Measurements from ENCODE around the gene POU5F1.
"Not testable (repeated sequence)": the region's sequence is repeated elsewhere in the genome, so short reads cannot be mapped to it uniquely, and the experiment has no call there.

The POU5F1 gene

DNA sequence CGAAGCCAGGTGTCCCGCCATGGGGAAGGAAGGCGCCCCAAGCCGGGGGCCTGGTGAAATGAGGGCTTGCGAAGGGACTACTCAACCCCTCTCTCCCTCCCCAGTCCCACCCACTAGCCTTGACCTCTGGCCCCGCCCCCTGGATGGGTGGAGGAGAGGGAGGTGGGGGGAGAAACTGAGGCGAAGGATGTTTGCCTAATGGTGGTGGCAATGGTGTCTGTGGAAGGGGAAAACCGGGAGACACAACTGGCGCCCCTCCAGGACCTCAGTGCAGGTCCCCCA lies at the start of gene POU5F1:
Gene POU5F1 (minus strand): TSS at position 83 of the 282 bp plus-strand sequence. CDS start 62 bp downstream, at position 21.
- DNase-seq, result no peak

DNA sequence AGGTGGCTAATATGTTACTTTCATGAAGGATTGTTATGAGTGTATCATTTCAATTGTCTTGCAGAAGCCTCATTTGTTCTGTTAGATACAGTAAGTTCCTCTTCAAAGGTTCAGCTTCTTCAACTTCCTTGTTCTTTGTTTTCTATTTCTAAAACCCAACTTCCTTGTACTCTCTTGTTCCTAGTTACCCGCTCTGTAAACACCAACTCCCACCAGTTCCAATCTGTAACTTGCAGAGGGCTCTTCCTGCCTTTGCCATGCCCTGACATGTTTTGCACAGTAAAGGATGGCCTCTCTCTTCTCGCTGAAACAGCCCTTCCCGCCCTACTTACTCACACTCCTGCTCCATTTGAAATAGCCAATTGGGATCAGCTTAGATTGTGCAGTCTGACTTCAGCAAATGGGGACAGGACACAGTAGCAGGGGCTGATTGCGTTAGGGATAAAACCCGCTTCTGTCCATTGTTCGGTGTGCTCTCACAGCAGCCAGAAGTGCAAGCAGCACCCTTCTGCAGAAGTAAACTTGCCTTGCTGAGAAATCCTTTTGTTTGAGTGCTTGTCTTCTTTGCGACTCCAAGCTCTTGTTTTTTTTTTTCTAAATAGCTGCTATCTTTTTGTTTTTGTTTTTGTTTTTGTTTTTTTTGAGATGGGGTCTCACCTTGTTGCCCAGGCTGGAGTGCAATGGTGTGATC lies 45.9 kb upstream of the POU5F1 start:
- DNase-seq, result no peak

DNA sequence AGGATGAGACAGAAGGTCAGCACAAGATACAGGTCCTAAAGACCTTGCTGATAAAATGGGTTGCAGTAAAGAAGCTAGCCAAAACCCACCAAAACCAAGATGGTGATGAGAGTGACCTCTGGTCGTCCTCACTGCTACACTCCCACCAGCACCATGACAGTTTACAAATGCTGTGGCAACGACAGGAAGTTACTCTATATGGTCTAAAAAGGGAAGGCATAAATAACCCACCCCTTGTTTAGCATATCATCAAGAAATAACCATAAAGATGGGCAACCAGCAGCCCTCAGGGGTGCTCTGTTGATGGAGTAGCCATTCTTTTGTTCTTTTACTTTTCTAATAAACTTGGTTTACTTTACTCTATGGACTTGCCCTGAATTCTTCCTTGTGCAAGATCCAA lies 44.7 kb upstream of the POU5F1 start:
- DNase-seq, result not testable (repeated sequence)

DNA sequence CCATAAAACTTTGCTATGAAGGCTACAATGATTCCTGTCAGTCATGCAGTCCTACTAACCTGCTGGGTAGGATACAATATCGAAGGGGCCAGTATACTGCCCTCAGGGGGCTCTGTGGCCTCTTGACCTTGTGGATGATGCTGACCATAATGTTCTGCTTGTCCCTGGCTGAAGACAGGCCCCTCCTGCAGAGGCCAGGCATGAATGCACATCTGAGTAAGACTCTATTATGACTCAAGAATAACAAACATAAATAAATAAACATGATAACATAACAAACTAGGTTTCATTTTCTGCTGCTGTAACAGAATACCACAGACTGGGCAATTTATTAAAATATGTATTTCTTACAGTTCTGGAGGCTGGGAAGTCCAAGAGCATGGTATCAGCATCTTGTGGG lies 44.0 kb upstream of the POU5F1 start:
- DNase-seq, result no peak

DNA sequence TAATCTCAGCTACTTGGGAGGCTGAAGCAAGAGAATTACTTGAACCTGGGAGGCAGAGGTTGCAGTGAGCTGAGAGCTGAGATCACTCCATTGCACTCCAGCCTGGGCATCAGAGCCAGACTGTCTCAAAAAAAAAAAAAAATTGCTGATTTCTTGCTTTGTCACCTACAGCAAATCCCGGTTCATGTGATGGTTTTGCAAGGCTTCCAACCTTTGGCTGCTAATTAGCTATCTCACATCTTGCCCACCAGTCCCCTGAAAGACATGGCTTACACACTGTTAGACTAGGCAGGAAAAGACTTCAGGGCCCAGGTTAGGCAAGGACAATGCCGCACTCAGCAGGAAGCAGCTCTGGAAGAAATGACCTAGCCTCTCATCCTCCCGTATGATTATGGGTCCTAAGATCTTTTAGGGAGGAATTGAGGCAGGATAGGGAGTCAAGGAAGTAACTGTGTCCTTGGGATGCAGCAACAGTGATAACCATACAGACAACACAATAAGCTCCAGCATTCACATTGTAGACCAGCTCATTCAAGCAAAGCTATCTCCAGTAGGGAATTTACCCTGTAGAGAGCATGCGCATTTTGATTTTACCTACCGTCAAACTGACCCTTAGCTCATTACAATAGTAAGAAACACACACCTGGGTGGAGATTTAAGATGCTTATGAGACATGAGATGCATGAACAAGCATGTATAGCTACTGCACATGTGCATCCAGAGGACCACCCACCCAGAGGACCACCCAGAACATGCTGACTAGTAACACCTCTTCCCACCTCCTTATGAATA lies 40.5 kb upstream of the POU5F1 start:
- DNase-seq, result no peak

DNA sequence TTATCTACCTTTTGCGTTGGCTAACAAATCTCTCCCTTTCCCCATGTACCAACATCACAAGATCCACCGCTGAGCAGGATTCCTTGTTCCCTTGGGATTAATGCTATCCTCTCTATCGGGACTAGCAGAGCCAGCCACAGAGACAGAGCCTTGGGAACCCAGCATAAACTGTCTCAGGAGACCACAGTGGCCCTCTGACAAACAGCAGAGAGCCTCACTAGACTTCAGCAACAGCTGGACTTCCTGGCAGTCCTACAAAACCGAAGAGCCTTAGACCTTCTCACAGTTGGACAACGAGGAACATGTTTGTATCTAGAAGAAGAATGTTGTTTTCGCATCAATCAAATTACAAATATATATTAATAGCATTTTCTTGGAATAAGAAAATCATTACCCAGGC lies 39.6 kb upstream of the POU5F1 start:
- no peak for DNase-seq

DNA sequence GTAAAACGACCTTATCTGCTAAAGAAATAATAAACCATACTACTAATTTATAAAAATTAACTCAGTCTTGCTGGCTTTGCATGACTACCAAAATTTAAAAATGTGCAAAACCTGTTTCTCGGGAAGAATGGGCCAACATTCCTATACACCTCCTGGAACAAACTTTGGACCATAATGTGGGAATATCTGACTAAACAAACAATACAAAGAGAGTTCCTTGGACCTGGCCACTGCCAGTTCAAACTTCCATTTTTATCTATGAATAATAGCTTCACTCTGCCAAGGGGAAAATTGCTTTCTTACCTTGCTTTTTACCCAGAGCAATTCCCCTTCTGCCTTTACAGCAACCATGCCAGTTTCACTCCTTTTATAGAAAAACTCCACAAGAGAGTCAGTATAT lies 38.7 kb upstream of the POU5F1 start:
- no peak for DNase-seq

DNA sequence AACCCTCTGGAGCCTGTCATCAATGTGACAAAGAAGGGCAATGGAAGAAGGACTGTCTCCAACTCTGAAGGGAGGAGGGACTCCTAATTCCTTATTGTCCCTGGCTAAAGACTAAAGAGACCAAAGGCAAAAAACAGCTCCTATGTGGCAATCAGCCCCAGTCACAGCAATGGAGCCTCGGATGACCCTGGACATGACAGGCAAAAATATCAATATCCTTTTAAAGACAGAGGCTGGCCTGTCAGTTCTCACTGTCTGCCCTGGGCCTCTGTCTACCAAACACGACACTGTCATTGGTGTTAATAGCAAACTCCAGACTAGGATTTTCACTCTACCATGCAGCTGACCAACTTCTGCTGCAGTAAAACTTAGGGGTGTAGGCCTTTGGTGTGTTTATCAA lies 38.0 kb upstream of the POU5F1 start:
- DNase-seq, result no peak

DNA sequence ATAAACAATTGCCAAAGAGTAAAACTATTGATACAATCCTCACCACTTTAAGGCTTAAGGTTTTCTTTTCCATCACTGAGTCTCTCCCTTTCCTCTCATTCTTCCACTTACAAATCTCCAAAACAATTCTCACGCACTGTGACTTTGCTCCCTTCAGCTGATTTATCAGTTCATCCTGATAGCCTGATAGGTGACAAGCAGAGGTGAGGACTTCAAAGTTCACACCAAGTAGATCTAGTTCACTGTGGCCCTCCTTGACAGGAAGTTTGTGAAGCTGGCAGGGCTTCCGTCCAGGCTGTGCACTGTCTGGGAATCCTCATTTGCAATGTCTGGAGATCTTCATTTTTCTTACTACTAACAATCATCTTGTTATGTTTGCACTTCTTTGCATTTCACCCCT lies 35.2 kb upstream of the POU5F1 start:
- DNase-seq, result no peak

DNA sequence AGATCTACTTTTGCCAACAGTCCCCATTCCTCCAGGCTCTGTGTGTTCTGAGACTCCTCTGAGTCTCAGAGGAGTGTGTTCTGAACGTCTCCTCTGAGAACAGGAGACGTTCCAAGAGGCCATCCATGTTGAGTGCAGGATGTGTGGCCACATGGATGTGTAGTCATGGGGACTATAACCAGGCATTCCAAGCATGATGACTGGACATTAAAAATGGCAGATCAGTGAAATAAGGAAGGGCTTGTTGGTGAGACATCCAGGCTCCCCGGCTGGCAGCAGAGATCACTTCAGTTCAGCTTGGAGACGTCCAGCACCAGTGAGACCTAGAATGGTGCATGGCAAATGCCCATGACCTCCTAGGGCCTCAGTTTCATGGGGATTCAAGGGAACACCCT lies 34.3 kb upstream of the POU5F1 start:
- no peak for DNase-seq

DNA sequence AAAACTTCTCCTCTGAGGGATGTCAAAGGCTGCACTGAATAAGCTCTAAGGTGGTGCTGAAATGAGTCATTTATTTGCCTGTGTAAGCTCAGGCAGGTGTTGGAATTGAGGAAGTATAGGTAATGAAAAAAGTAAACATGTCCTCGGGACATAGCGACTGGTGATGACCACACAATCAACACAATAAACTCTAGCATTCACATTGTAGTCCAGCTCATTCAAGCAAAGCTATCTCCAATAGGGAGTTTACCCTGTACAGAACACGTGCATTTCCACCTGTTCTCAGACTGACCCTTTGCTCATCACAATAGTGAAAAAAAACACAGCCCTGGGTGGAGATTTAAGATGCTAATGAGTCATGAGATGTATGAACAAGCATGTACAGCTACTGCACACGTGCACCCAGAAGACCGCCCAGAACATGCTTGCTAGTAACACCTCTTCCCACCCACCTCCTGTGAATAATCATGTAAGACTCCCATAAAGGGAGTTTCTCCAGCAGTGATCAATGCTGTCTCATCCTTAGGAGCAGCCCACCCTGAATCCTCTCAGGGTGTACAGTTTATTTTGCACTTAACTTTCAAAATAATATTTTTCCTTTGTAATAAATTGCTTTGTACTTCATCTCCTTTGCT lies 33.0 kb upstream of the POU5F1 start:
- peak; percentile 81 for DNase-seq

DNA sequence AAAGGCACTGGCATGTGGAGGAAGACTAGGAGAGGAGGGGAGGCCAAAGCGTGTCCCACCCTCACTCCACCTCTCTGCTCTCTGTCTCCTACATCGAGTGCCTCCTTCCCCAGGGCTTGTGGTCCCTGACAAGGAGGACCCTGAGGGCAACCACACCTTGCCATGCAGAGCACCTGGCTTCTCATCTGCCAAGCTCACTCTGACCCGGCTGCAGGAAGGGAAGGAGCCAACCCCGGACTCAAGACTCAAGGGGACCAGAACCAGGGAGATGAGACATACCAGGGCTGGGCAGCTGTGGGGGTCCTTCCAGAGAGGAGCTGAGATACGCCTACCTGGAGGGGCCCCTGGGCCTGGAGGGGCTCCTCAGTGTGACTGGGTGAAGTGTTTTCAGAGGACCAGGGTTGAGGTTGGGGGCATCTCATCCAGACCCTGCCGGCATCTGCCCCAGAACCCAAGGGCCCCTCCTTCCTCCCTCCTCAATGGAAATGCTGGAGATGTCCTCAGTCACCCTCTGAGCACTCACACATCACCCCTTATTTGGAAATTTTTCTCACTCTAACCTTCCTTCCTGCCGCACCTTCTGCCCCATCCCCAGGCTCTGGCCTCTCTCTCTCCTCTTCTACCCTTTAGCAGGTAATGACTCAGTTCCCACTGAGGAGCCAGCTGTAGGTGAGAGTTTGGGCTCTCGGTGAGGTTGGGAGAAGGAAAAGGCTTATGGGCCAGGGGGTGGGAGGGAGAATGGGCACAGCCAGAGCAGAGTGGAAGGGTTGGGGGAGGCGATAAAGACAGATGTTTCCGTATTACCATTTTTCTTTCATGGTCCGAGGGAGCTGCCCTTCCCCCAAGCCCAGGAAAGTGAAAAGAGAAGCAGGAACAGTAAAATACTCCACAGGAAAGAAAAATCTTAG lies 32.0 kb upstream of the POU5F1 start:
- DNase-seq, result no peak

DNA sequence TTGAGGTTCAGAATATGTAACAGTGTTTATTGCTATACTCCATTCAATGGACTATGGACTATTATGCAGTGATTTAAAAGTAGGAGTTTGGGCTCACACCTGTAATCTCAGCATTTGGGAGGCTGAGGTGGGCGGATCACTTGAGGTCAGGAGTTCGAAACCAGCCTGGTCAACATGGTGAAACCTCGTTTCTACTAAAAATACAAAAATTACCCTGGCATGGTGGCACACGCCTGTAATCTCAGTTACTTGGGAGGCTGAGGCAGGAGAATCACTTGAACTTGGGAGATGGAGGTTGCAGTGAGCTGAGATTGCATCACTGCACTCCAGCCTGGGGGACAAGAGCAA lies 28.6 kb upstream of the POU5F1 start:
- not testable (repeated sequence) for DNase-seq

DNA sequence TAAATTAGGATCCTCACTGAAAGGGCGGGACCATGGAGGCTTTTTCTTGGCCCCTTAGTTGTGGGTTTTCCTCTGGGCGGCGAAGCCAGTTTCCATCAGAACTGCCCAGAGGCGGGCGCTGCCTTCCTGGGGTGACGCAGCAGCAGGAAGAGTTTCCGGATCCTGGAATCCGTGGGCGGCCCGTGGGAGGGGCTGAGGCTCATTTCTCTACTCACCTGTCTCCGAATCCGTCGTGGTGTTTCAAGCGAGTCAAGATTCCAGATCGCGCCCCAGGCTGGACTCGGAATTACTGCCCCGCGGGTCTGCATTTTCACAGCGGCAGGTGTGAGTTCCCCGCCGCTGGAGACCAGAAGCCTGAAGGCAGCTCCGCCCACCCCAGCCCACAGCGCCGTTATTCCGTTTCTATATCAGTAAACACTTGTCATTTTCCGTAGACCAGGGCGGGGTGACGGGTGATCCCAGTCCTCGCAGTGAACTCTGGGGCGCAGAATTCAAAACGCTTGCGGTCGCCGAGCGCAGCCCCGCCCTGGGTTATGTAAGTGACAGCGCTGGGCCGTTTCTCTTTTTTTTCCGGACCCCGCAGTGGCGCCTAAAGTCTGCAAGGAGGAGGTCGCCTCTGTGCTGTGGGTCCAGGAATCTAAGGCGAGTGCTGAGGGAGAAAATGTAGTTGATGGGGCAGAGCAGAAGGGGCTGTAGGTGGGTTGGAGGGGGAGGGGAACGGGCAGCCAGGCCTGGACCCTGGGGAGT lies 27.2 kb upstream of the POU5F1 start:
- DNase-seq, result peak; percentile 92

DNA sequence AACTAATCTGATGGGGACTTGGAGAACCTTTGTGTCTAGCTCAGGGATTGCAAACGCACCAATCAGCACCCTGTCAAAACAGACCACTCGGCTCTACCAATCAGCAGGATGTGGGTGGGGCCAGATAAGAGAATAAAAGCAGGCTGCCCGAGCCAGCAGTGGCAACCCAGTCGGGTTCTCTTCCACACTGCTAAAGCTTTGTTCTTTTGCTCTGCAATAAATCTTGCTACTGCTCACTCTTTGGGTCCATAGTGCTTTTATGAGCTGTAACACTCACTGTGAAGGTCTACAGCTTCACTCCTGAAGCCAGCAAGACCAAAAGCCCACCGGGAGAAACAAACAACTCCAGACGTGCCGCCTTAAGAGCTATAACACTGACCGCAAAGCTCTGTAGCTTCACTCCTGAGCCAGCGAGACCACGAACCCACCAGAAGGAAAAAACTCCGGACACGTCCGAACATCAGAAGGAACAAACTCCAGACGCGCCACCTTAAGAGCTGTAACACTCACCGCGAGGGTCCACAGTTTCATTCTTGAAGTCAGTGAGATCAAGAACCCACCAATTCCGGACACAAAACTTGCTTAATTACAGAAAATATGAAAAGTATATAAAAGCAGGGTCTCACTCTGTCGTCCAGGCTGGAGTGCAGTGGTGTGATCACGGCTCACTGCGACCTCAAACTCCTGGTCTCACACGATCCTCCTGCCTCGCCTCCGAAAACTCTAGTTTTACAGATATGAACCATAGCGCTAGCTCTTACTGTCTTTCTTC lies 26.0 kb upstream of the POU5F1 start:
- DNase-seq, result not testable (repeated sequence)

DNA sequence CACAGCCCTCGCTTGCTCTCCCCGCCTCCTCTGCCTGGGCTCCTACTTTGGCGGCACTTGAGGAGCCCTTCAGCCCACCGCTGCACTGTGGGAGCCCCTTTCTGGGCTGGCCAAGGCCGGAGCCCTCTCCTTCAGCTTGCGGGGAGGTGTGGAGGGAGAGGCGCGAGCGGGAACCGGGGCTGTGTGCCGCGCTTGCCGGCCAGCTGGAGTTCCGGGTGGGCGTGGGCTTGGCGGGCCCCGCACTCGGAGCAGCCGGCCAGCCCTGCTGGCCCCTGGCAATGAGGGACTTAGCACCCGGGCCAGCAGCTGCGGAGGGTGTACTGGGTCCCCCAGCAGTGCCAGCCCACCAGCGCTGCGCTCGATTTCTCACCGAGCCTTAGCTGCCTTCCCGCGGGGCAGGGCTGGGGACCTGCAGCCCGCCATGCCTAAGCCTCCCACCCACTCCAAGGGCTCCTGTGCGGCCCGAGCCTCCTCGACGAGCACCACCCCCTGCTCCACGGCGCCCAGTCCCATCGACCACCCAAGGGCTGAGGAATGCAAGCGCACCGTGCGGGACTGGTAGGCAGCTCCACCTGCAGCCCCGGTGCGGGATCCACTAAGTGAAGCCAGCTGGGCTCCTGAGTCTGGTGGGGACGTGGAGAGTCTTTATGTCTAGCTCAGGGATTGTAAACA lies 25.0 kb upstream of the POU5F1 start:
- DNase-seq, result not testable (repeated sequence)

DNA sequence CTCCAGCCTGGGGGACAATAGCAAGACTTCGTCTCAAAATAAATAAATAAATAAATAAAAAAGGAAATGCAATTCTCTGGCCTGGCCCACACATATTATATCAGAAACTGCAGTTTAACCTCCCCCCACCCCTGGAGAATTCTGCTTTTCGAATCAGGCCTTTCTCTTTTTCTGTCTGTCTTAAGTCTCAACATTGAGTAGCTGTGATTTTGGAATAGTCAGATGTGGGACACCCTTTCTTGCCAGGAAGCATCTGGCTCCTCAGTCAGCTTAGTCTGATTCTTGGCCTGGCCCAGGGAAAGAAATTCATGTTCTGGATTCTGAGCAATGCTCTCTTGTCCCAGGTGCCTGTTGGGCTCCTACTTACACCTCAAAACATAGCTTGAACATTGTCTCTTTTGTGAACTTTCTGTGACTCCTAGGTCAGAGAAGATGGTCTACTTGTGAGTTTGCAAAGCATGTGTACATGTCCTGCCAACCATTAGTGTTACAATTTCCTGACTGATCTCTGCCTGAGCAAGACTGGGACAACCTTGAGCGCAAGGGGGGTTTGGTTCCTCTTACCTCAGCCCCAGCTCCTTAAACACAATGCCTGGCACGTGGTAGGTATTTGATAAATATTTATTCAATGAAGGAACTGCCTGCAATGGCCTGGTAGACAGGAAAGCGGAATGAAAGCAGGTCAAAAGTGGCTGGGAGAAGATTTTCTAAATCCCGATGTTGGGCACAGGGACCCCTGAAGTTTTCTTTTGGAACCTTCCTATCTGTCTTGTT lies 23.8 kb upstream of the POU5F1 start:
- no peak for DNase-seq

DNA sequence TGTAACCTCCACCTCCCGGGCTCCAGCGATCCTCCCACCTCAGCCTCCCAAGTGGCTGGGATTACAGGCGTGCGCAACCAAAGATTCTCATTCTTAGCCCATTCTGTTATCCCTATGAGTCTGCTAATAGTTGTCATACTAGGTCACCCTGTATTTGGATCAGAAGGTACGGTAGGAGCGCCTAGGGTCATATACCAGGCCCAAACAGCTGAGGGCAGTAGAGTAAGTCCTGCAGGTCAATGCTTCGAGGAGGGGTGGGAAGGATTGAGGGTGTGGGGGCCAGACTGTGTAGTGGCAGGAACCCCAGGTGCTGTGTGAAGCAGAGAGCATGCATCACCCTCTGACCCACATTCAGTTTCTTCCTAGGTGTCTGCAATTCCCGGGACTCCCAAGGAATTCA lies 22.7 kb upstream of the POU5F1 start:
- no peak for DNase-seq

DNA sequence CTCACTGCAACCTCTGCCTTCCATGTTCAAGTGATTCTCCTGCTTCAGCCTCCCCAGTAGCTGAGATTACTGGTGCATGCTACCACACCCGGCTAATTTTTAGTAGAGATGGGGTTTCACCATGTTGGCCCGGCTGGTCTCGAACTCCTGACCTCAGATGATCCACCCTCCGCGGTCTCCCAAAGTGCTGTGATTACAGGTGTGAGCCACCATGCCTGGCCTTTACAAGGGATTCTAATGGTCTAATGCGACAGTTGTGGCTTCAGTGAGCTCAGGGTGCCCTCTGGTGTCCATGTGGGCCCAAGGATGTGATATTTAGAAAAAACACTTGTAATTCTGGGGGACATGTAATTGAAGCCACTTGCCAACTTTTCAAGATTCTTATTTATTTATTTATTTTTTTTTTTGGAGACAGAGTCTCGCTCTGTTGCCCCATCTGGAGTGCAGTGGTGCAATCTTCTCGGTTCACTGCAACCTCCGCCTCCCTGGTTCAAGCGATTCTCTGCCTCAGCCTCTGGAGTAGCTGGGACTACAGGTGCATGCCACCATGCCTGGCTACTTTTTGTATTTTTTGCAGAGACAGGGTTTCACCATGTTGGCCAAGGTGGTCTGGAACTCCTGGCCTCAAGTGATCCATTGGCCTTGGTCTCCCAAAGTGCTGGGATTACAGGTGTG lies 22.1 kb upstream of the POU5F1 start:
- DNase-seq, result peak; percentile 49

DNA sequence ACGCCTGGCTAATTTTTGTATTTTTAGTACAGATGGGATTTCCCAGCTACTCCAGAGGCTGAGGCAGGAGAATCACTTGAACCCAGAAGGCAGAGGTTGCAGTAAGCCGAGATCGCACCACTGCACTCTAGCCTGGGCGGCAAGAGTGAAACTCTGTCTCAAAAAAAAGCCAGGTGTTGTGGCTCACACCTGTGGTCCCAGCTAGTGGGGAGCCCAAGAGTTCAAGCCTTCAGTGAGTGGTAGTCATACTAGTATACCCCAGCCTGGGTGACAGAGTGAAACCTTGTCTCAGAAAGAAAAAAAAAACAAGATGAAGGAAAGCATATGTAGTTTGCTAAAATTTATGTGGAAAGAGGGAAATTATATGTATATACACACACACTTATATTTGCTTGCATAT lies 20.0 kb upstream of the POU5F1 start:
- no peak for DNase-seq

Measured in NCI-H345 (cell line).